IMR-90 (cell line): Measurements from ENCODE around the gene TAL2. TPM values are rescaled to one million over a fixed set of nuclear protein-coding genes. Genes with fewer than 3 reads are reported as not detected.
A peak's percentile ranks its signal among the peaks of the same experiment; 100 is the strongest.

Experiments
- ATAC-seq: fragments of 200-7000 bp; cut with Tn5 transposase; 2 replicates; pipeline ENCODE4 v1.9.1; 2020; ENCODE audit warnings: low read depth, mild to moderate bottlenecking, moderate library complexity
- BruUV-seq: library from RNA; stranded (reverse); fragments of 400-500 nt; replicated peaks from 2 replicates; lab custom pipeline; 2021; lab: Mats Ljungman, UMichigan
- CTCF ChIA-PET: fragments of 300-600 bp; formaldehyde crosslinking; extraction: SDS; loops from one replicate; lab custom pipeline; 2021; ENCODE audit warnings: antibody characterized with exemption; lab: Yijun Ruan, JAX
- POLR2A ChIA-PET: fragments of 300-600 bp; sonication (Branson Sonifier 250); formaldehyde crosslinking; loops from one replicate; lab custom pipeline; 2022; ENCODE audit warnings: antibody characterized with exemption; ENCODE audit not compliant: unreplicated experiment; lab: Charles Lee
- DNase-seq: peaks from one replicate; pipeline ENCODE4 v3.0.0; 2013
- H2AFZ ChIP-seq: replicated peaks from 2 replicates; pipeline ENCODE3; 2013; ENCODE audit warnings: low read length, mild to moderate bottlenecking; ENCODE audit not compliant: poor library complexity
- H2AK5ac ChIP-seq: 2 replicates; pipeline ENCODE4 v1.6.1; 2013; ENCODE audit warnings: low read depth, low read length, inconsistent platforms
- H2AK9ac ChIP-seq: replicated peaks from 2 replicates; pipeline ENCODE3; 2013; ENCODE audit warnings: mild to moderate bottlenecking, low read depth, low read length, moderate library complexity; ENCODE audit not compliant: poor library complexity
- H2BK120ac ChIP-seq: 2 replicates; pipeline ENCODE4 v1.6.1; 2013; ENCODE audit warnings: low read depth, low read length, inconsistent platforms
- H2BK15ac ChIP-seq: 3 replicates; pipeline ENCODE4 v1.6.1; 2013; ENCODE audit warnings: low read depth, low read length, inconsistent platforms
- H2BK20ac ChIP-seq: 2 replicates; pipeline ENCODE4 v1.6.1; 2013; ENCODE audit warnings: low read depth, mild to moderate bottlenecking, inconsistent platforms, low read length, moderate library complexity
- H2BK5ac ChIP-seq: 2 replicates; pipeline ENCODE4 v1.6.1; 2013; ENCODE audit warnings: mild to moderate bottlenecking, low read depth, low read length, inconsistent platforms; ENCODE audit not compliant: poor library complexity, severe bottlenecking
- H3K14ac ChIP-seq: replicated peaks from 2 replicates; pipeline ENCODE4 v1.6.1; 2013; ENCODE audit warnings: low read depth, low read length, inconsistent platforms
- H3K18ac ChIP-seq: 2 replicates; pipeline ENCODE4 v1.6.1; 2013; ENCODE audit warnings: low read depth, low read length, control low read depth
- H3K23ac ChIP-seq: 2 replicates; pipeline ENCODE4 v1.6.1; 2013; ENCODE audit warnings: low read depth, low read length, inconsistent platforms
- H3K27ac ChIP-seq: 2 replicates; pipeline ENCODE4 v1.5.1; 2013; ENCODE audit warnings: mild to moderate bottlenecking, control low read depth, low read length; ENCODE audit not compliant: insufficient read depth
- H3K27me3 ChIP-seq: 2 replicates; pipeline ENCODE4 v1.6.1; 2013; ENCODE audit warnings: low read length; ENCODE audit not compliant: control insufficient read depth, insufficient read depth
- H3K36me3 ChIP-seq: 2 replicates; pipeline ENCODE4 v1.6.1; 2013; ENCODE audit warnings: low read length, mixed read lengths; ENCODE audit not compliant: control insufficient read depth, insufficient read depth
- H3K4ac ChIP-seq: 2 replicates; pipeline ENCODE4 v1.6.1; 2013; ENCODE audit warnings: low read depth, low read length, inconsistent platforms
- H3K4me1 ChIP-seq: 2 replicates; pipeline ENCODE4 v1.6.1; 2013; ENCODE audit warnings: low read length, mixed read lengths; ENCODE audit not compliant: control insufficient read depth, insufficient read depth
- H3K4me2 ChIP-seq: 2 replicates; pipeline ENCODE4 v1.6.1; 2013; ENCODE audit warnings: low read depth, mild to moderate bottlenecking, control low read depth, low read length, moderate library complexity
- H3K4me3 ChIP-seq: 2 replicates; pipeline ENCODE4 v1.5.1; 2013; ENCODE audit warnings: low read depth, mild to moderate bottlenecking, control low read depth, low read length, moderate library complexity; ENCODE audit not compliant: insufficient read depth
- H3K56ac ChIP-seq: 2 replicates; pipeline ENCODE4 v1.6.1; 2013; ENCODE audit warnings: low read length, inconsistent platforms; ENCODE audit not compliant: insufficient read depth; ENCODE audit errors: extremely low read depth
- H3K79me1 ChIP-seq, 2 experiments: 2 replicates each; pipeline ENCODE4 v1.6.1; 2013; ENCODE audit warnings: low read length in 2 of 2, inconsistent platforms in 1 of 2, low read depth in 1 of 2
- H3K9ac ChIP-seq: 2 replicates; pipeline ENCODE4 v1.6.1; 2013; ENCODE audit warnings: low read depth, low read length, control low read depth
- H3K9me1 ChIP-seq: 2 replicates; pipeline ENCODE4 v1.6.1; 2013; ENCODE audit warnings: low read length, inconsistent platforms; ENCODE audit not compliant: insufficient read depth
- H3K9me3 ChIP-seq: 2 replicates; pipeline ENCODE4 v1.6.1; 2013; ENCODE audit warnings: low read length; ENCODE audit not compliant: control insufficient read depth, insufficient read depth
- H4K20me1 ChIP-seq: 2 replicates; pipeline ENCODE4 v1.6.1; 2013; ENCODE audit warnings: low read length, inconsistent platforms; ENCODE audit not compliant: insufficient read depth
- H4K5ac ChIP-seq: 2 replicates; pipeline ENCODE4 v1.6.1; 2013; ENCODE audit warnings: mild to moderate bottlenecking, low read depth, low read length, control low read depth
- H4K8ac ChIP-seq, 2 experiments: 2 replicates each; pipeline ENCODE4 v1.6.1; 2013; ENCODE audit warnings: low read depth in 2 of 2, low read length in 2 of 2, control low read depth in 1 of 2, inconsistent platforms in 1 of 2
- H4K91ac ChIP-seq: 2 replicates; pipeline ENCODE4 v1.6.1; 2013; ENCODE audit warnings: low read depth, low read length, inconsistent platforms; ENCODE audit not compliant: insufficient read depth
- BHLHE40 ChIP-seq: fragments of 150-350 bp; IDR thresholded peaks from 2 replicates; pipeline ENCODE4 v1.6.1; 2016; ENCODE audit warnings: mild to moderate bottlenecking, low read depth, low read length
- MAZ ChIP-seq: IDR thresholded peaks from 2 replicates; pipeline ENCODE4 v1.6.1; 2012; ENCODE audit warnings: low read depth, mild to moderate bottlenecking, low read length, improper control_type of control experiment, moderate library complexity, borderline replicate concordance
- WGBS, 2 experiments: methylation state at CpG; one replicate each; pipeline versions ENCODE4 v1.1.5 to v1.1.7; 2013; ENCODE audit warnings: missing lambda C conversion rate in 2 of 2; ENCODE audit not compliant: insufficient read length in 1 of 2; ENCODE audit errors: extremely low coverage in 2 of 2; 5-methylcytosine and 5-hydroxymethylcytosine counted together
- dilution Hi-C: fragments of 300-500 bp; cut with HindIII; formaldehyde crosslinking; loops from one replicate; pipeline ENCODE4 v1.14.3; 2018; ENCODE audit warnings: low sequenced_read_pairs; ENCODE audit not compliant: unreplicated experiment
- in situ Hi-C: fragments of 300-500 bp; cut with MboI; formaldehyde crosslinking; loops from 3 replicates; pipeline ENCODE4 v1.14.3; 2019; ENCODE audit warnings: low sequenced_read_pairs, inconsistent platforms, mixed read lengths
- intact Hi-C: fragments of 100-400 bp; cut with micrococcal nuclease; formaldehyde crosslinking; loops from 2 replicates; pipeline ENCODE4 v1.10.0; 2022
- polyA plus RNA-seq, 3 experiments: library from polyadenylated mRNA; depleted of rRNA; stranded (reverse); fragments of >200 nt; gene quantifications; 2 replicates each; pipeline ENCODE4 v1.2.3, GENCODE V29; 2012; ENCODE audit warnings: low replicate concordance in 1 of 3
- total RNA-seq: library from RNA; depleted of rRNA; stranded (reverse); fragments of >200 nt; gene quantifications from 2 replicates; pipeline ENCODE4 v1.2.3, GENCODE V29; 2012

Gene TAL2
- total and polyA plus RNA-seq, 2 of the 4 experiments (the other 2 are of a cell fraction): 0.26 TPM; not detected in 1

DNA sequence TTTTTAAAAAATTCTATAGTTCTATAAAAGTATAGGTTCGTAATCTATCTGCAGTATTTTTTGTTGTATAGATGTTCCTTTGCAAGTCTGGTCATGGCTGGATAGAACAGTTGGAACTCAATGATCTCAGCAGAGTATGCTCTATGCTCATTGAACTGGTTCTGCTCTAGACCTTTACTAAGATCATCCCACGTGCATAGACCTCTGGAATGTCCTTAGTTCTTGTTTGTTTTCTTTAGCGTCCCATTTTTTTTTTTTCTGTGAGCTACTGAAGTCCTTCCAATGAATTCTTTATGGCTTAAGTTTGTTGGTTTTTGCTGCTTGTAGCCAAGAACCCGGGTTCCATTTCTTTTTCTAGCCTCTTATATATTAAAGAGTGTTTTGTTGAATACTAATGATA is 35.6 kb downstream of the TAL2 start:
- H3K4me2 ChIP-seq: no peak overlapping the region
- peaks cover 6% of the 10 kb centered on the region for H3K27me3 ChIP-seq
- no peak overlapping the region for H3K4ac ChIP-seq
- H3K9me1 ChIP-seq: no peaks in the 10 kb centered on the region
- H3K18ac ChIP-seq: no peak overlapping the region
- no peak overlapping the region for H2AFZ ChIP-seq
- no peak overlapping the region for H2AK9ac ChIP-seq
- no peak overlapping the region for H3K9ac ChIP-seq
- no peak overlapping the region for H3K27ac ChIP-seq
- dilution Hi-C loops (no loop called here), in situ Hi-C loops (no loop called here), intact Hi-C loops (no loop called here)
- no peak overlapping the region for H2BK15ac ChIP-seq
- H3K14ac ChIP-seq: no peak overlapping the region
- no peak overlapping the region for H3K23ac ChIP-seq
- H4K5ac ChIP-seq: no peak overlapping the region
- no peak overlapping the region for H2BK20ac ChIP-seq
- peak; percentile 38 for DNase-seq
- no CpG with 5 or more reads among the region's 4 CpGs for WGBS, 2 experiments
- TF ChIP-seq BHLHE40 (0 out of 2 replicates have a peak, but pooled peaks have one; percentile 30), MAZ (no peak)
- CTCF ChIA-PET: no interaction called here
- H3K79me1 ChIP-seq: no peaks in the 10 kb centered on the region; a peak in 1 of 4 replicates
- no TSS peak for BruUV-seq
- H4K8ac ChIP-seq: no peak overlapping the region
- H3K9me3 ChIP-seq: no peaks in the 10 kb centered on the region
- no peaks in the 10 kb centered on the region for H3K36me3 ChIP-seq
- H3K56ac ChIP-seq: no peak overlapping the region
- H3K4me1 ChIP-seq: no peaks in the 10 kb centered on the region
- H2BK120ac ChIP-seq: no peak overlapping the region
- POLR2A ChIA-PET: no interaction called here
- no peaks in the 10 kb centered on the region for H4K20me1 ChIP-seq
- H2AK5ac ChIP-seq: no peak overlapping the region
- H2BK5ac ChIP-seq: no peak overlapping the region
- no peak for ATAC-seq
- no peak overlapping the region for H4K91ac ChIP-seq
- H3K4me3 ChIP-seq: no peak overlapping the region
